Lung microvascular endothelial cell (primary cell): ENCODE measurements around the gene LYRM9. TPM values are rescaled to one million over a fixed set of nuclear protein-coding genes. Genes with fewer than 3 reads are reported as not detected.
A peak's percentile ranks its signal among the peaks of the same experiment; 100 is the strongest.
"Not testable (repeated sequence)": the region's sequence is repeated elsewhere in the genome, so short reads cannot be mapped to it uniquely, and the experiment has no call there.

Source experiments
- DNase-seq, 2 donors: peaks; one replicate each; pipeline versions ENCODE4 v3.0.0 to v3.0.0-alpha.2; 2010; ENCODE audit warnings: low read depth in 2 of 2
- total RNA-seq: library from RNA; depleted of rRNA; stranded (reverse); fragments of >200 nt; gene quantifications from 2 replicates; pipeline ENCODE4 v1.2.1, GENCODE V29; 2014

Gene LYRM9
- total RNA-seq, 1 donor from 2014 or later, result 1.8 TPM

DNA sequence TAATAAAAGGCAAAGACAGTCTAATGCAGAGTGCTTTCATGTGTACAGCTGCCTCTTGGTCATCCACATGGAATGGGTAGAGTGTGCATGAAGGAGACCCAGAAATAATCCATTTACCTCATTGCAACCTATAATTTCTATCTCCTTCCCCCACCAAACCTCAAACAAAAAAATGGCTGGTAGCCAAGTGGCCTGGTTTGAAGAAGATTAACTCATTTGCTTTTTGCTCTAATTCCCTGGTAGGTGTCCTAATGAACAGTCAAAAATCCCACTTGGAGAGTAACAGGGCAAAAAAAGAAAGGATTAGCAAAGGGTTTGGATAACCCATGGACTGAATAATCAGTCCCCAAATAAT is 13.0 kb upstream of the LYRM9 start:
- DNase-seq, result no peak

- DNase-seq, result no peak
Measured at GRCh38 chr17:27905447-27906225, 12.5 kb upstream of the LYRM9 start.

- DNase-seq, result no peak
Measured at GRCh38 chr17:27904534-27905446, 11.6 kb upstream of the LYRM9 start.

DNA sequence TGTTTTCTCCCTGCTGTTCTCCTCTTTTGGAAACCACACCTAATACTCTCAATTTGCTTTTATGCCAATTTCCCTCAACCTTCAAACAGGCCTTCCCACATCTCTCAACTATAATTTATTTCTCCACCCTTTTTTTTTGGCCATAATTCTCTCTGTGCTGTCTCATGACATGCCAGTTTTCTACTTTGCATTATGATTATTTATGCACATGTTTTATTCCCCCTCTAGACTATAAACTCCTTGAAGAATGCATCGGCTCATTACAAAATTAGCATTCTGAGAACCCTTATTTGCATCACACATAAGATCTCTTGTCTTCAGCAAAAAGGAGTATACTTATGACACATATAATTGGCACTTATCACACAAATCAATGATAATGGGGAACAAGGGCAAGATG is 10.9 kb upstream of the LYRM9 start:
- DNase-seq, result no peak

DNA sequence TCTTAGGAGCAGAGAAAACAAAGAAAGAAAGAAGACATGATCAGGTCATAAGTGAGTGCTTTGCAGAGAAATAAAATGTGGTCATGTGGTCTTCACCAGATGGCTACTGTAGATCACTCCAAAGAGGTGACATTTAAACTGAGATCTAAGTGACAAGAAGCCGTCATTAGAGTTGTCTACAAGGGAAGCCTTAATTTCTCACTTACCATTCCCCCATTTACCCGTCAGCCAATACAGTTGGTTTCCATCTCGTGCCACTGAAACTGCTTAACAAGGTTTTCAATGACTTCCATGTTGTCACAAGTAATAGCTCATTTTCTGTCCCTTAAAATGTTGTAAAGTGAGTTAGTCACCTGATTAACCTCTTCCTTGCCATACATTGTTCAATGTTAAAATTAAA is 6.4 kb upstream of the LYRM9 start:
- no peak for DNase-seq

GRCh38 chr17:27898096-27898495 is 4.9 kb upstream of the LYRM9 start:
- no peak for DNase-seq

- no peak for DNase-seq
Measured at GRCh38 chr17:27896701-27897100, 3.5 kb upstream of the LYRM9 start.

- no peak for DNase-seq
Measured at GRCh38 chr17:27895940-27896535, 2.9 kb upstream of the LYRM9 start.

DNA sequence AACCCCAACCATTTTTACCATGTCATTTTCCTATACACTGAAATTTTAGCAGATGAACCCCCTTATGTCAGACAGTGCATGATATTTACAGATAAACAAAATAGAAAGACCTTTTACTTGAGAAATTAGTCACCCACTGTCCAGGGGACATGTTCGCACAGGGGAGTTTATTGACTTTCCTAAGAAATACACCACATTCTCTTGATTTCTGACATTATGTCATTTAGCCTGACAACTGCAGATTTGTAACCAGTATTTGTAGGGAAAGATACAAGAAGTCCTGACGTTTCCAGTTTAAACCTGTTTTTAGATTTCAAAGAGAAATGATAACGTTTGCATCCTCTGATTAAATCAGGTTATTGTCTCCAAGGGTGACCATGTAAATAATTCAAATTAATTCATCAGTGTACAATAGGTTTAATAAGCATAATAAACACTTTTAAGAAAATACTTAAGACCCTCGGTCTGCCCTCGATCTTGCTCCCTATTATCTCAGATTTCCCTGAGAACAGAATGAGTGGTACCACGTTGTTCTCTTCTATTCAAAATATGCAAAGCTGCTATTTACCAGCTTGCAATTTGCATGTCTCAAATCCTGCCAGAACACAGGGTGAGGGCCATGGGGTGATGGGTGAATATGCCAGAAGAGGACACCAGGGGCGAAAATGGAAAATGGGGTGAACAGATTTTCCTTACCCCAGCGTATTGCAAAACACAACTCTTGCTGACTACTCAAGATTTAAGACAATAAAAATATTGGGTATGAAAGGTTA is 2.1 kb upstream of the LYRM9 start:
- DNase-seq, result no peak

DNA sequence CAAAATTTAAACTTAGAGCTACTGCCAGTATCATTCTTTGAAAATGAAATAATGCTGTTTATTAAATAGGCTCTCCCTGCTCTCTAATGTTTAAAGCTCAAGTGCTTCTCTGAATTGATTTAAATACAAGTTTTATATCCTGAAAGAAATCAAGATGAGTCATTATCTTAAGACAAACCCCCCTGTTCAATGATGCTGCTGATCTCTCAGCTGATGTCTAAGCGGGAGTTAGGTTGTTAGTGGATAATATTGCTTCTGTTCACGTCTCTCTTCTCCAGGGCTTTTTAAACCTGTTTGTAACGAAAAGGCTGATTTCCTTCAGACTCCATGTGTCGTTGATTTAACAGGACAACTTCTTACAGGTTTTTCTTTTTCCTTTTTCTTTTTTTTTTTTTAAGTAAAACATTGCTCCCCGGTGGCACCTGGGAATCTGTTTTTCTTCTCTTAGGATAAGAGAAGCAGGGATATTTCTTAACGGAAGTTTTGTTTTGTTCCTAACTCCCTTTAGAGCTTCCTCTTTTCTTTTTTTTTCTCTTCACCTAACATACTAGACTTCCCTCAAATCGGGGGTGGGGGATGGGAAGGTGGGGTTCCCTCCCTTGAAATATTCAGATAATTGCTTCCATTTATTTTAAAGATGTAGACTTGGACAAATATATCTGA is 807 bp upstream of the LYRM9 start:
- DNase-seq, result peak in 1 of 2 donors; percentile 28

GRCh38 chr17:27892542-27892865 is 661 bp downstream of the LYRM9 start:
- DNase-seq, result no peak

DNA sequence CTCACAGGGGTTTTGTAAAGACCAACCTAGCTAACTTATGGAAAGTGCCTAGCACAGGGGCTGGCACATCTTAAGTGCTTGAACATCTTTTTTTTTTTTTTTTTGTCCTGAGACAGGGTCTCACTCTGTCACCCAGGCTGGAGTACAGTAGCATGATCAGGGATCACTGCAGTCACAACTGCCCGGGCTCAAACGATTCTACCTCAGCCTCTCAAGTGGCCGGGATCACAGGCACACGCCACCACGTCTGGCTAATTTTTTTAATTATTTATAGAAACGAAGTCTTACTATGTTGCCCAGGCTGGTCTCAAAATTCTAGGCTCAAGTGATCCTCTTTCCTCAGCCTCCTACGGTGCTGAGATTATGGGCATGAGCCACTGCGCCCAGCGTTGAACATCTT is 1.3 kb downstream of the LYRM9 start:
- DNase-seq, result no peak

- DNase-seq, result no peak
Measured at GRCh38 chr17:27889711-27890251, 3.4 kb downstream of the LYRM9 start.

DNA sequence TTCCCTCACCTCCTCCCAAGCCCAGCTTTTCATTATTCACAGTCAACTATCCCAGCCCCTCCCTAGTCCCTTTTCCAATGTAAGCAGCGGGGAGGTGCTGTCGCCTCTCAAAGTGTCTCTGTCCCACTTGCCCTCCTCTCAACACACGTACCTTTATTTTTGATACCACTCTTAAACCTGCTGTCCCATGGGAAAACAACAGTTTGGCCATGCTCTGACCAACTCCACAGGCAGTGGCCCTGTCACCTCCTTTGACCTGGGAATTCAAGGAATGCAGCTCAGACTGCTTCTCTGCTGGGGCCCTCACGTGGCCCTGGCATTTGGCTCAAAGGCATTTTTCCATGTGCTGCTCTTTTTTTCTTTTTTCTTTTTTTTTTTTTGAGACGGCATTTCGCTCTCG is 4.2 kb downstream of the LYRM9 start:
- DNase-seq, result peak in 1 of 2 donors; percentile 54

GRCh38 chr17:27888067-27888466 is 5.1 kb downstream of the LYRM9 start:
- no peak for DNase-seq

DNA sequence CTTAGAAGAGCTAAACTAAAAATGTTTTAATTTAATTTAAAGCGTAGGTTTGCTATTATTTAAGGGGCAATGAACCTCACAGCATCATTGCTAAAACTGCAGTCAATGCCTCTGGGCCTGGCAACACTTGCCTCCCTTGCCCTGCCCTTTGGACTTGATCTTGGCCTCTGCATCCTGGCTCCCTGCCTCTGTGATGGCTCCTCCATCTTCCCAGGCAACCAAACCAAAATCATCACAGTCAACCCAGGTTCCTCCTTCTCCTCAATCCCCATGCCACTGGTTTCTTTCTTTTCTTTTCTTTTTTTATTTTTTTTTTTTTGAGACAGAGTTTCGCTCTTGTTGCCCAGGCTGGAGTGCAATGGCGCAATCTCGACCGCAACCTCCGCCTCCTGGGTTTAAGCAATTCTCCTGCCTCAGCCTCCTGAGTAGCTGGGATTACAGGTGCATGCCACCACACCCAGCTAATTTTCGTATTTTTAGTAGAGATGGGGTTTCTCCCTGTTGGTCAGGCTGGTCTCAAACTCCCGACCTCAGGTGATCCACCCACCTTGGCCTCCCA is 6.7 kb downstream of the LYRM9 start:
- not testable (repeated sequence) for DNase-seq

GRCh38 chr17:27882162-27882840 is 10.9 kb downstream of the LYRM9 start:
- no peak for DNase-seq

DNA sequence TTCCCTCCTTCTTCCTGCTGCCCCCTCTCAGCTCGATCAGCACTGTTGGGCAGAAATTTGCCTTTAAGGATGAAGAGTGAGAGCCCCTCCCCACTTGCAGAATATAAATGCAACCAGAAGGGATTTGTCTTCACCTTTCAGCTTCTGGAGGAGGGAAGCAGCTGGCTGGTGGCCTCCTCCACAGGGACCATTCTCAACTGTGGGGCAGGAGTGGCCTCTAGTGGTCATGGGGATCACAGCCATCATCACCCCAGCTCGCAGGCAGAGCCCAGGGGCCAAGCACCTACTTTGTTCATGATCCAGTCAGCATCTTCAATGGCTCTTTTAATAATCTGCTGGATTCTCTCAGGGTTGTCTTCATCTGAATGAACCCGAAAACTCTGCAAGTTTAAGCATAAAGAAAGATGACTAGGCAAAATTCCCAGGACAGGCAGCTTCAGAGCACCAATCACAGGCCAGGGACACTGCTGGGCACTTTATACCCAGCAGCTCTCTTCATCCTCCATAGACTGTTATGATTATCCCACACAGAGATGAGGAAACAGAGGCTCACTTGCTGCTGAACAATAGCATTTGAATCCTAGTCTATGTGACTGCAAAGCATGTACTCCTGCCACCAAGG is 13.1 kb downstream of the LYRM9 start:
- DNase-seq, result peak; percentile 70 to 73

DNA sequence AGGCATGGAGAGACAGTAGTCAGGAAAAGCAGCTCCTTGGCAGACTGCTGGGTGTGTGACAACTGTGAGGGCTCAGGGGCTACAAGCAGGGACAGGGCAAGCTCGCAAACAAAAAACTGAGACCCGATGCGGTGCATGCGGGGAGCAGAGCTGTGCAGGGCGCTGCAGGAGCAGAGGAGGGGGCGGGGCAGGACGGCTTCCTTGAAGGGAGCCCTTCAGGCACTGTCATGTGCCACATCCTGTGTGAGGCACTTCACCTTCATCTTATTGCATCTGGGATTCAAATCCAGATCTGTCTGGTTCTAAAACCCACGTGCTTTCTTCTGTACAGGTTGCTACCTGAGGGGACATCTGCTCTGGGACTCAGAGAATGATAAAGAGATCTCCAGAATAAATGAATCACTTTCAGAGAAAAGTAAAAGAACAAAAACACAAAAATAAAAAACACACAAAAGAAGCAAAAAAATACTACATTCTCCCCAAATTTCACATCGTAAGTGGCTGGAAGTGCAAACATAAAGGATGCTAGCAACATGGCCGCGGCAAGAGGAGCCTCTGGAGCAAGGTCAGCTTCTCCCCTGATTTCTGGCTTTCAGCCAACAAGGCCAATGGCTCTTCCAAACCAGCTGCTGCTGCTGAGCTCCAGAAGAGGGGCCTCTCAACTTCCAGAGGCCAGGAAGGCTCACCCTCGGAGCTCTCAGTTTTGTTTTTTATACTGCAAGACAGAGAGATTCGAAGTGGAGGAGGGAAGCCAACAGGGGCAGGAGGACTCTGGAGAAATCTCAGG is 14.2 kb downstream of the LYRM9 start:
- DNase-seq, result no peak
